Testis (tissue), 3 donors: ENCODE data around the gene UTP18. TPM values are rescaled to one million over a fixed set of nuclear protein-coding genes. Genes with fewer than 3 reads are reported as not detected.
"Not testable (repeated sequence)": the region's sequence is repeated elsewhere in the genome, so short reads cannot be mapped to it uniquely, and the experiment has no call there.

Source experiments
- DNase-seq: peaks from one replicate; pipeline ENCODE4 v3.0.0-alpha.2; 2019
- H3K27ac ChIP-seq, 2 donors: fragments of 200-600 bp; sonication (generic); one replicate each; pipeline ENCODE4 v1.5.1; 2019
- H3K27me3 ChIP-seq: fragments of 200-600 bp; sonication (generic); one replicate; pipeline ENCODE4 v1.5.1; 2019
- H3K36me3 ChIP-seq: fragments of 200-600 bp; sonication (generic); one replicate; pipeline ENCODE4 v1.5.1; 2017; ENCODE audit warnings: low read depth; ENCODE audit errors: missing control alignments
- H3K4me1 ChIP-seq: fragments of 200-600 bp; sonication (generic); one replicate; pipeline ENCODE4 v1.5.1; 2019
- H3K4me3 ChIP-seq, 2 donors: fragments of 200-600 bp; sonication (generic); one replicate each; pipeline ENCODE4 v1.5.1; 2017 to 2019
- H3K9me3 ChIP-seq: fragments of 200-600 bp; sonication (generic); one replicate; pipeline ENCODE4 v1.5.1; 2017
- CTCF ChIP-seq, 3 experiments: fragments of 450-650 bp in 2 of 3; fragments of 200-600 bp in 1 of 3; sonication (generic) in 1 of 3; IDR thresholded peaks; one replicate each; pipeline ENCODE4 v1.5.1; 2016 to 2019; ENCODE audit warnings: antibody characterized with exemption in 3 of 3, mild to moderate bottlenecking in 2 of 3, moderate library complexity in 1 of 3
- POLR2A ChIP-seq: fragments of 450-650 bp; IDR thresholded peaks from one replicate; pipeline ENCODE4 v1.6.1; 2017; ENCODE audit warnings: antibody characterized with exemption, mild to moderate bottlenecking, moderate library complexity
- WGBS, 2 donors: methylation state at CpG; one replicate each; pipeline ENCODE4 v1.1.5; 2018; 5-methylcytosine and 5-hydroxymethylcytosine counted together
- intact Hi-C: fragments of 100-400 bp; cut with DNase I; formaldehyde crosslinking; loops from one replicate; pipeline ENCODE4 v1.15.1; 2023; ENCODE audit warnings: low total_unique reads
- polyA plus RNA-seq: library from polyadenylated mRNA; stranded (reverse); fragments of 350-450 nt; fragmentation: Illumina TruSeq; extraction: RNeasy Lipid Tissue Mini Kit (QIAGEN cat#74804); gene quantifications from one replicate; pipeline ENCODE4 v1.2.3, GENCODE V29; 2014; ENCODE audit warnings: low read depth, low replicate concordance; ENCODE audit not compliant: insufficient read depth
- total RNA-seq, 2 donors: library from RNA; depleted of rRNA; stranded (reverse); fragments of >200 nt; gene quantifications; one replicate each; pipeline ENCODE4 v1.2.3, GENCODE V29; 2016

Gene UTP18
- total and polyA plus RNA-seq, 3 donors from 2014 or later: 59.2 to 129 (median 71.2) TPM

DNA sequence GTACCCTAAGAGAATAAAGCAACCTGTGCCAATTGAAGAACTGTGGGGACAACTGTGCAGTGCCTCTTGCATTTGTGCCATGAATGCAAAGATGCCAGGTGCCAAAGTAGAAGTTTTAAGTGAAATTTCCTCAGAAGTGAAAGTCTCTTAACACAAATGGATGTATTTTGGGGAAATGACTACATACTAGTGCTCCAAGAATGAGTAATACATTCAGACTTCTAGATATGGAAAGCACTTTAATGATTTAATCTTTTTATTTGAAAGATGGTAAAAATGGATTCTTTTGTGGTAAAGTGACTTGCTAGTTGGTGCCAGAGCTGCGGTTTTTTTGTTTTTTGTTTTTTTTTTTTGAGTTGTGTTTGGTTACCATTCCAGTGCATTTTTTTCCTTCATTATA is 15.0 kb downstream of the UTP18 start:
- intact Hi-C loops: no loop called here
- WGBS, 2 donors: 92 to 94% methylated on average over 1 of the region's 1 CpG
- no peaks in the 10 kb centered on the region for H3K9me3 ChIP-seq
- H3K27ac ChIP-seq: no peak overlapping the region
- no peaks in the 10 kb centered on the region for H3K36me3 ChIP-seq
- H3K4me3 ChIP-seq: no peak overlapping the region
- no peak for DNase-seq
- no peak for TF ChIP-seq CTCF (IDR thresholded peaks at IDR 0.05)
- TF ChIP-seq POLR2A: no peak
- no peaks in the 10 kb centered on the region for H3K4me1 ChIP-seq
- H3K27me3 ChIP-seq: no peaks in the 10 kb centered on the region

DNA sequence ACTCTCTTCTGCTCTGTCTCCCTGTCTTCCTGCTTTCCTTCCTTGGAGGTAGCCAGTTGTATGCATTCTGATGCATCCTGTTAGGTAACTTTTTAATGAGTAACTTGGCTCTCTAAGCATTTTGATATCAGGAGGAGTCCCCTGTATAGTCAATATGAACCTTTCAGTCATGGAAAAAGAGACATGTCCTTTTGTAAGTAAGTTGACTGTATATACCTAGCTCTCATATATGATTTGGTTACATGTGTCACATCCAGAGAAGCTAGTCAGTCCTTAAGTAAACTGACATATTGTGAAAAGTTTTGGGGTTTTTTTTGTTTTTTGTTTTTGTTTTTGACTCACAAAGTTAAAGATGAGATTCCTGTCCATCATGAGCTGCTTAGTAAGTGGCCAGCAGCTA is 18.8 kb downstream of the UTP18 start:
- intact Hi-C loops: no loop called here
- no peaks in the 10 kb centered on the region for H3K36me3 ChIP-seq
- TF ChIP-seq CTCF (IDR thresholded peaks at IDR 0.05) (no peak), POLR2A (no peak)
- no peaks in the 10 kb centered on the region for H3K27me3 ChIP-seq
- H3K4me3 ChIP-seq: no peak overlapping the region
- H3K27ac ChIP-seq: no peak overlapping the region
- no peak for DNase-seq
- H3K9me3 ChIP-seq: no peaks in the 10 kb centered on the region
- H3K4me1 ChIP-seq: no peaks in the 10 kb centered on the region

DNA sequence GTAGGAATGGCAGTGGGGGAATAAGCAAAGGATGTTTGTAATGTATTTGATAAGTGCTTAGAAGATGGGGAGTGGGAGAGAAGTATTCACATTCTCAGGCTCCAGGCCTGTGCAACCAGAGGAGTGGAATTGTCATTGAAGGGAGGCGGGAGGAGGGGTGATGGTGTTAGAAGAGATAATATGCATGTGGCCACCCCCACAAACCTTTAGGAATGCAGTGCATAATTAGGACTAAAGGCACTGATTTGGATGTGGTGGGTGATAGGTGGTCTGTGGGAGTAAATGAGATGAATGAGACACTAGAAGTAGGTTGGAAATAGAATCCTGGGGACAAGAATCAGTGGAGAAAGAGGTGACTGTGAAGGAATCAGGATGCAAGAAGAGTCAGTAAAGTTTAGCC is 27.1 kb downstream of the UTP18 start:
- intact Hi-C loops: no loop called here
- WGBS, 2 donors: 91 to 95% methylated on average over 1 of the region's 1 CpG
- no peaks in the 10 kb centered on the region for H3K36me3 ChIP-seq

DNA sequence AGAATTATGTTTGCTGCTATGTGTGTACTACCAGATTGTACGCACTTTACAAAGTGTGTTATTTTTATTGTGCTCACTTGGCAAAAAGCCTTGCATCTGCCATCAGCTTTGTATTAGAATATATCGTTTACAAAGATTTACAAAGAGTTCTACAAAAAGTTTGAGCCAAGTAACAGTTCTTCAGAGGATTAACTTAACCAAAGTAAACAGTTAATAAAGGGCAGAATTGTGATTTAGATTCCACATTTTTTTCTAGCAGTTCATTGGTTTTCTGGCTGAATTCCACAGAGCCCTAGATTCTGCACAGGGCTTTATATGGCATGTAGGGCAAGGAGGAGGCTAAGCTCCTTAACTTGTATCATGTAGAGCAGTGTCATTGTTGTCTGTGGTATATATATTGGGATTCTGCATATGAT is 29.4 kb downstream of the UTP18 start:
- 87 to 91% methylated on average over 2 of the region's 2 CpGs for WGBS, 2 donors
- H3K4me3 ChIP-seq: no peak overlapping the region
- TF ChIP-seq POLR2A (no peak), CTCF (IDR thresholded peaks at IDR 0.05) (no peak)
- intact Hi-C loops: no loop called here
- no peak overlapping the region for H3K27ac ChIP-seq
- H3K9me3 ChIP-seq: no peaks in the 10 kb centered on the region
- H3K4me1 ChIP-seq: no peaks in the 10 kb centered on the region
- no peaks in the 10 kb centered on the region for H3K36me3 ChIP-seq
- H3K27me3 ChIP-seq: no peaks in the 10 kb centered on the region
- no peak for DNase-seq

More for the DNA sequence above, 27.1 kb downstream of the UTP18 start:
- Histone ChIP-seq H3K27ac (no peak overlapping the region), H3K4me3 (no peak overlapping the region), H3K4me1 (no peaks in the 10 kb centered on the region), H3K27me3 (no peaks in the 10 kb centered on the region), H3K9me3 (no peaks in the 10 kb centered on the region)
- no peak for DNase-seq
- TF ChIP-seq POLR2A (no peak), CTCF (IDR thresholded peaks at IDR 0.05) (no peak)

DNA sequence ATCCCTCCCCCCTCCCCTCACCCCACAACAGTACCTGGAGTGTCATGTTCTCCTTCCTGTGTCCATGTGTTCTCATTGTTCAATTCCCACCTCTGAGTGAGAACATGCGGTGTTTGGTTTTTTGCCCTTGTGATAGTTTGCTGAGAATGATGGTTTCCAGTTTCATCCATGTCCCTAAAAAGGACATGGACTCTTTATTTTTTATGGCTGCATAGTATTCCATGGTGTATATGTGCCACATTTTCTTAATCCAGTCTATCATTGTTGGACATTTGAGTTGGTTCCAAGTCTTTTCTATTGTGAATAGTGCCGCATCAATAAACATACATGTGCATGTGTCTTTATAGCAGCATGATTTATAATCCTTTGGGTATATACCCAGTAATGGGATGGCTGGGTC is 34.0 kb downstream of the UTP18 start:
- 90 to 100% methylated on average over 2 of the region's 2 CpGs for WGBS, 2 donors
- H3K27me3 ChIP-seq, H3K27ac ChIP-seq, H3K4me3 ChIP-seq, intact Hi-C loops, DNase-seq, H3K36me3 ChIP-seq, H3K4me1 ChIP-seq, H3K9me3 ChIP-seq: not testable (repeated sequence)
